HepG2 (cell line): ENCODE measurements around the gene DDAH1. TPM values are rescaled to one million over a fixed set of nuclear protein-coding genes. Genes with fewer than 3 reads are reported as not detected.
A peak's percentile ranks its signal among the peaks of the same experiment; 100 is the strongest.

Experiments used
- ATAC-seq: fragments of 200-7000 bp; cut with Tn5 transposase; 3 replicates; pipeline ENCODE4 v1.9.1; 2020; ENCODE audit warnings: mild to moderate bottlenecking, moderate library complexity
- BruUV-seq: library from RNA; stranded (reverse); fragments of 400-500 nt; replicated peaks from 2 replicates; lab custom pipeline; 2021; lab: Mats Ljungman, UMichigan
- CTCF ChIA-PET: fragments of 300-600 bp; formaldehyde crosslinking; extraction: SDS; loops from one replicate; lab custom pipeline; 2021; ENCODE audit warnings: low total read pairs, inconsistent platforms, low intra/inter-chr PET ratio; lab: Yijun Ruan, JAX
- POLR2A ChIA-PET: fragments of 350-600 bp; sonication (Branson Sonifier 250); formaldehyde crosslinking; loops from one replicate; lab custom pipeline; 2020; ENCODE audit warnings: antibody characterized with exemption, inconsistent platforms; lab: Yijun Ruan, JAX
- DNase-seq: peaks from one replicate; pipeline ENCODE4 v3.0.0-alpha.2; 2015; ENCODE audit warnings: low spot score
- FAIRE-seq: peaks from 3 replicates; lab custom pipeline; 2011; peaks lifted over from hg19 to GRCh38; lab: Jason Lieb, UNC
- H2AFZ ChIP-seq: one replicate; pipeline ENCODE4 v1.6.1; 2011; ENCODE audit warnings: low read length, inconsistent platforms
- H3K27ac ChIP-seq: fragments of 300-600 bp; 3 replicates; pipeline ENCODE4 v1.8.0; 2011; ENCODE audit warnings: mixed run types, mild to moderate bottlenecking, mixed read lengths, low read length, inconsistent platforms; ENCODE audit not compliant: insufficient read depth; ENCODE audit errors: extremely low read length
- H3K27me3 ChIP-seq, 2 experiments: fragments of 200-600 bp in 1 of 2; 2 replicates in 1 of 2; 3 replicates in 1 of 2; pipeline versions ENCODE4 v1.6.0 to v1.8.0; 2011; ENCODE audit warnings: low read length in 2 of 2, mild to moderate bottlenecking in 2 of 2, moderate library complexity in 2 of 2, inconsistent platforms in 1 of 2; ENCODE audit not compliant: insufficient read depth in 2 of 2, control insufficient read depth in 1 of 2
- H3K36me3 ChIP-seq, 2 experiments: fragments of 200-600 bp in 1 of 2; replicated peaks in 1 of 2; 2 replicates in 1 of 2; 3 replicates in 1 of 2; pipeline versions ENCODE4 v1.5.1 to v1.8.0; 2011; ENCODE audit warnings: low read length in 2 of 2, inconsistent platforms in 1 of 2; ENCODE audit not compliant: insufficient read depth in 2 of 2, control insufficient read depth in 1 of 2
- H3K4me1 ChIP-seq: 2 replicates; pipeline ENCODE4 v1.5.1; 2012; ENCODE audit warnings: low read length, inconsistent platforms; ENCODE audit not compliant: insufficient read depth
- H3K4me2 ChIP-seq: 2 replicates; pipeline ENCODE4 v1.6.0; 2011; ENCODE audit warnings: low read depth, low read length, inconsistent platforms
- H3K4me3 ChIP-seq, 3 experiments: fragments of 200-600 bp in 1 of 3; sonication (generic), shearing (Covaris generic) in 1 of 3; replicated peaks in 1 of 3; 2 replicates each; pipeline ENCODE4 v1.5.1; 2011 to 2016; ENCODE audit warnings: low read length in 3 of 3, inconsistent platforms in 2 of 3, low read depth in 2 of 3, mild to moderate bottlenecking in 2 of 3, control low read depth in 1 of 3, mixed read lengths in 1 of 3; ENCODE audit not compliant: insufficient read depth in 1 of 3
- H3K79me2 ChIP-seq: one replicate; pipeline ENCODE4 v1.6.1; 2011; ENCODE audit warnings: low read length, inconsistent platforms; ENCODE audit not compliant: insufficient read depth
- H3K9ac ChIP-seq: 2 replicates; pipeline ENCODE4 v1.6.0; 2011; ENCODE audit warnings: mild to moderate bottlenecking, low read depth, low read length, inconsistent platforms; ENCODE audit not compliant: insufficient read depth
- H3K9me3 ChIP-seq: 2 replicates; pipeline ENCODE4 v1.5.1; 2012; ENCODE audit warnings: mild to moderate bottlenecking, low read length
- H4K20me1 ChIP-seq: 2 replicates; pipeline ENCODE4 v1.6.0; 2011; ENCODE audit warnings: inconsistent platforms, mild to moderate bottlenecking, low read length, moderate library complexity; ENCODE audit not compliant: insufficient read depth
- CREB3 ChIP-seq: sonication (generic); formaldehyde crosslinking; IDR thresholded peaks from 2 replicates; pipeline ENCODE4 v1.5.0; 2020; ENCODE audit warnings: missing genetic modification reagents
- HNF4A ChIP-seq: sonication (generic); formaldehyde crosslinking; IDR thresholded peaks from 2 replicates; pipeline ENCODE4 v1.4.0; 2020; ENCODE audit warnings: missing genetic modification reagents
- NFYC ChIP-seq: IDR thresholded peaks from 2 replicates; pipeline ENCODE4 v1.6.1; 2016; ENCODE audit warnings: missing genetic modification reagents, missing compliant biosample characterization
- SOX6 ChIP-seq, 2 experiments: fragments of 450-650 bp in 1 of 2; sonication (generic) in 1 of 2; formaldehyde crosslinking in 1 of 2; IDR thresholded peaks; 2 replicates each; pipeline versions ENCODE4 v1.4.0 to v1.6.1; 2017 to 2020; ENCODE audit warnings: antibody characterized with exemption in 1 of 2, mild to moderate bottlenecking in 1 of 2, missing genetic modification reagents in 1 of 2
- THAP9 ChIP-seq: sonication (generic); formaldehyde crosslinking; IDR thresholded peaks from 2 replicates; pipeline ENCODE4; 2020; ENCODE audit warnings: missing genetic modification reagents, mild to moderate bottlenecking, borderline replicate concordance
- TOPORS ChIP-seq: sonication (generic); formaldehyde crosslinking; IDR thresholded peaks from 2 replicates; pipeline ENCODE4 v1.8.0; 2023; ENCODE audit warnings: mild to moderate bottlenecking, missing genetic modification reagents
- ZNF235 ChIP-seq: sonication (generic); formaldehyde crosslinking; IDR thresholded peaks from 2 replicates; pipeline ENCODE4 v1.8.1; 2023; ENCODE audit warnings: mild to moderate bottlenecking, missing genetic modification reagents, borderline replicate concordance
- ZNF282 ChIP-seq: fragments of 450-650 bp; IDR thresholded peaks from 2 replicates; pipeline ENCODE4 v1.6.1; 2018; ENCODE audit not compliant: partially characterized antibody
- ZNF574 ChIP-seq: sonication (generic); formaldehyde crosslinking; IDR thresholded peaks from 2 replicates; pipeline ENCODE4 v1.4.0; 2020; ENCODE audit warnings: missing genetic modification reagents
- ZNF891 ChIP-seq: sonication (generic); formaldehyde crosslinking; IDR thresholded peaks from 2 replicates; pipeline ENCODE4 v1.5.0; 2020; ENCODE audit warnings: mild to moderate bottlenecking, missing genetic modification reagents
- ZSCAN9 ChIP-seq: IDR thresholded peaks from 2 replicates; pipeline ENCODE4 v1.6.1; 2016; ENCODE audit warnings: borderline replicate concordance
- WGBS: methylation state at CpG from one replicate; pipeline ENCODE4 v1.1.6; 2017; ENCODE audit warnings: low lambda C conversion rate; 5-methylcytosine and 5-hydroxymethylcytosine counted together
- in situ Hi-C: cut with HindIII; loops from 2 replicates; pipeline ENCODE4 v1.10.0; 2017; ENCODE audit warnings: low pct_unique_long_range_greater_than_20kb; ENCODE audit not compliant: extremely low pct_ligation_motif_present
- intact Hi-C: fragments of 100-400 bp; cut with micrococcal nuclease; formaldehyde crosslinking; loops from one replicate; pipeline ENCODE4 v1.10.0; 2022; ENCODE audit not compliant: unreplicated experiment
- polyA plus RNA-seq, 8 experiments: library from polyadenylated mRNA; depleted of rRNA in 3 of 8; stranded (reverse) in 7 of 8; unstranded in 1 of 8; fragments of >200 nt; fragmentation: Illumina TruSeq in 4 of 8; extraction: Trizol in 4 of 8; gene quantifications; 2 replicates each; pipeline versions ENCODE4 v1.2.1 to v1.2.3, GENCODE V29; 2011 to 2016; ENCODE audit warnings: low read depth in 4 of 8, missing spikeins in 1 of 8, mixed read lengths in 1 of 8; ENCODE audit not compliant: insufficient read depth in 1 of 8
- total RNA-seq, 5 experiments: library from RNA; depleted of rRNA; stranded (reverse); fragments of >200 nt; fragmentation: Illumina TruSeq; extraction: Trizol; gene quantifications; 2 replicates each; pipeline ENCODE4 v1.2.3, GENCODE V29; 2016; ENCODE audit warnings: low read depth in 1 of 5
- TF ChIP-seq, protein P1 (sequence below): sonication (generic); formaldehyde crosslinking; conservative IDR thresholded peaks from 2 replicates; pipeline ENCODE4 v1.4.0; 2020; ENCODE audit warnings: missing genetic modification reagents
- TF ChIP-seq, protein P2 (sequence below): sonication (generic); formaldehyde crosslinking; IDR thresholded peaks from 2 replicates; pipeline ENCODE4 v1.5.0; 2020; ENCODE audit warnings: missing genetic modification reagents, mild to moderate bottlenecking, borderline replicate concordance
- TF ChIP-seq, protein P3 (sequence below): sonication (generic); formaldehyde crosslinking; IDR thresholded peaks from 2 replicates; pipeline ENCODE4 v1.4.0; 2020; ENCODE audit warnings: mild to moderate bottlenecking, missing genetic modification reagents

Gene DDAH1
- total and polyA plus RNA-seq, 2 of the 13 experiments (the other 11 are each of a cell fraction or from before 2014, with no cell fraction given), result 39.7 to 64.4 TPM

DNA sequence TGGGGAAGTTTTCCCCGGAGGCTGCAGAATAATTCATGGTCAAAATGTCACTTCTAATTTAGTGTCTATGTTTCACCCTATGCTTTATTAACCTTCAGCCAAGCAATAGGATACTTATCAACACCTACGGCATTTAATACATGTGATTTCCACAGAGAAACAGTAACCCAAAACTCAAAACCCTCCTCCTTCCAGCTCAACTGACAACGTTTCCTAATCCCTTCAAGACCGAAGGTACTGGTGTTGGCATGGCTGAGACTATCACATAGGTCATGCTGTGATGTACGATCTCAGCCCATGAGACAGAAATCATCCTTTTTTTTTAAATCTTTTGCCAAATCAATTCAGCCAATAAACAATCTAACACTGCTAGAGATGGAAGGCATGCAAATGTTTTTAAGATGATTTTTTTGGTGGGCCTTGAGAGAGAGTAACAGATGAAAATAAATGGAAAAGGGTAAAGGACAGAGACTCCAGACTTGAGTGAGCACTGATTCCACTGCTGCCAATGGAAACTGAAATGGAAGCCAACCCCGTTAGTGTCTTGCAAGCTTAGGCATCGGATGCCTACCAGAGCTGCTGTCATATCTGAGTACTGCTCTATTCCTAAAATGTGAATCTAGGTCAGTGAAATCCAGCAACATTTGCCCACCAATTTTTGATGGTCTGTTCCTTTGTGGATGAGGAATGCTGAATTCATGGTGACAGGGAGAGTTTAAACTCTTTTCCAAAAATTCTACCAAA is 125.1 kb downstream of the DDAH1 start:
- no peak for FAIRE-seq
- Histone ChIP-seq H3K27me3 (no peaks in the 10 kb centered on the region), H3K4me3 (no peak overlapping the region), H3K79me2 (no peaks in the 10 kb centered on the region), H3K4me1 (peaks cover 32% of the 10 kb centered on the region), H3K36me3 (peaks cover 0 to 1% of the 10 kb centered on the region in 2 experiments; a peak in 2 of 5 replicates), H3K9ac (no peak overlapping the region), H3K9me3 (no peaks in the 10 kb centered on the region), H3K4me2 (no peak overlapping the region), H4K20me1 (no peaks in the 10 kb centered on the region), H2AFZ (no peak overlapping the region), H3K27ac (peak overlapping the region; percentile 23)
- intact Hi-C loops, result no loop called here
- no peak for DNase-seq
- ATAC-seq, result no peak
- ChIA-PET POLR2A (interaction anchor here (1.0 to 1.1 kb wide), 4 partner anchors 9 to 125 kb away, joined by 3 to 7 read pairs (median 4); partner anchors contain the start of gene DDAH1), CTCF (no interaction called here)
- in situ Hi-C loops, result no loop called here
- WGBS, result 83% methylated on average over 7 of the region's 7 CpGs
- no TSS peak for BruUV-seq
- TF ChIP-seq, protein P1, sequence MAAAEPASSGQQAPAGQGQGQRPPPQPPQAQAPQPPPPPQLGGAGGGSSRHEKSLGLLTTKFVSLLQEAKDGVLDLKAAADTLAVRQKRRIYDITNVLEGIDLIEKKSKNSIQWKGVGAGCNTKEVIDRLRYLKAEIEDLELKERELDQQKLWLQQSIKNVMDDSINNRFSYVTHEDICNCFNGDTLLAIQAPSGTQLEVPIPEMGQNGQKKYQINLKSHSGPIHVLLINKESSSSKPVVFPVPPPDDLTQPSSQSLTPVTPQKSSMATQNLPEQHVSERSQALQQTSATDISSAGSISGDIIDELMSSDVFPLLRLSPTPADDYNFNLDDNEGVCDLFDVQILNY (CRISPR knock-in tag), result no peak
- TF ChIP-seq ZNF235 (CRISPR knock-in tag) (no peak), SOX6 (IDR thresholded peaks at IDR 0.05) (no peak), SOX6 (CRISPR knock-in tag; IDR thresholded peaks at IDR 0.05) (no peak), CREB3 (CRISPR knock-in tag) (no peak), THAP9 (no peak), ZNF891 (CRISPR knock-in tag) (no peak), ZSCAN9 (CRISPR knock-in tag) (no peak), ZNF574 (CRISPR knock-in tag) (no peak), TOPORS (CRISPR knock-in tag) (no peak), NFYC (CRISPR knock-in tag) (no peak), HNF4A (CRISPR knock-in tag) (no peak), ZNF282 (no peak)
- TF ChIP-seq, protein P2, sequence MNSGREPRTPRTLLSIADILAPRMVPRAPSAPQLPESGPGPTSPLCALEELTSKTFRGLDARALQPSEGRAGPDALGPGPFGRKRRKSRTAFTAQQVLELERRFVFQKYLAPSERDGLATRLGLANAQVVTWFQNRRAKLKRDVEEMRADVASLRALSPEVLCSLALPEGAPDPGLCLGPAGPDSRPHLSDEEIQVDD, result no peak
- TF ChIP-seq, protein P3, sequence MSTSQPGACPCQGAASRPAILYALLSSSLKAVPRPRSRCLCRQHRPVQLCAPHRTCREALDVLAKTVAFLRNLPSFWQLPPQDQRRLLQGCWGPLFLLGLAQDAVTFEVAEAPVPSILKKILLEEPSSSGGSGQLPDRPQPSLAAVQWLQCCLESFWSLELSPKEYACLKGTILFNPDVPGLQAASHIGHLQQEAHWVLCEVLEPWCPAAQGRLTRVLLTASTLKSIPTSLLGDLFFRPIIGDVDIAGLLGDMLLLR (CRISPR knock-in tag), result no peak
